Osteocyte (in vitro differentiated cells): ENCODE results near the gene CDK6. TPM values are rescaled to one million over a fixed set of nuclear protein-coding genes. Genes with fewer than 3 reads are reported as not detected.

Experiments used
- DNase-seq: peaks from one replicate; pipeline ENCODE4 v3.0.0; 2021; ENCODE audit warnings: mixed read lengths; ENCODE audit not compliant: unreplicated experiment; ENCODE audit errors: extremely low spot score
- H3K27ac Mint-ChIP-seq: one replicate; pipeline ENCODE4 v1.8.0; 2021; ENCODE audit warnings: mild to moderate bottlenecking, mixed read lengths; ENCODE audit not compliant: unreplicated experiment
- H3K27me3 Mint-ChIP-seq: one replicate; pipeline ENCODE4 v1.8.0; 2021; ENCODE audit warnings: mixed read lengths; ENCODE audit not compliant: unreplicated experiment
- H3K36me3 Mint-ChIP-seq: one replicate; pipeline ENCODE4 v1.8.0; 2021; ENCODE audit warnings: mixed read lengths; ENCODE audit not compliant: unreplicated experiment
- H3K4me1 Mint-ChIP-seq: one replicate; pipeline ENCODE4 v1.8.0; 2021; ENCODE audit warnings: mixed read lengths; ENCODE audit not compliant: unreplicated experiment
- H3K4me3 Mint-ChIP-seq: one replicate; pipeline ENCODE4 v1.8.0; 2021; ENCODE audit warnings: mild to moderate bottlenecking, moderate library complexity, mixed read lengths; ENCODE audit not compliant: unreplicated experiment
- H3K9me3 Mint-ChIP-seq: one replicate; pipeline ENCODE4 v1.8.0; 2021; ENCODE audit warnings: mixed read lengths; ENCODE audit not compliant: unreplicated experiment
- total RNA-seq: library from RNA; stranded (reverse); gene quantifications from 2 replicates; pipeline ENCODE4 v1.2.1, GENCODE V29; 2021
- TF ChIP-seq, protein P1 (sequence below): fragments of 200-600 bp; sonication (generic); IDR thresholded peaks from 2 replicates; pipeline ENCODE4 v1.5.0; 2021; ENCODE audit warnings: antibody characterized with exemption, mild to moderate bottlenecking, moderate library complexity

The CDK6 gene
- total RNA-seq, 1 donor from 2014 or later, result 53.6 TPM

DNA sequence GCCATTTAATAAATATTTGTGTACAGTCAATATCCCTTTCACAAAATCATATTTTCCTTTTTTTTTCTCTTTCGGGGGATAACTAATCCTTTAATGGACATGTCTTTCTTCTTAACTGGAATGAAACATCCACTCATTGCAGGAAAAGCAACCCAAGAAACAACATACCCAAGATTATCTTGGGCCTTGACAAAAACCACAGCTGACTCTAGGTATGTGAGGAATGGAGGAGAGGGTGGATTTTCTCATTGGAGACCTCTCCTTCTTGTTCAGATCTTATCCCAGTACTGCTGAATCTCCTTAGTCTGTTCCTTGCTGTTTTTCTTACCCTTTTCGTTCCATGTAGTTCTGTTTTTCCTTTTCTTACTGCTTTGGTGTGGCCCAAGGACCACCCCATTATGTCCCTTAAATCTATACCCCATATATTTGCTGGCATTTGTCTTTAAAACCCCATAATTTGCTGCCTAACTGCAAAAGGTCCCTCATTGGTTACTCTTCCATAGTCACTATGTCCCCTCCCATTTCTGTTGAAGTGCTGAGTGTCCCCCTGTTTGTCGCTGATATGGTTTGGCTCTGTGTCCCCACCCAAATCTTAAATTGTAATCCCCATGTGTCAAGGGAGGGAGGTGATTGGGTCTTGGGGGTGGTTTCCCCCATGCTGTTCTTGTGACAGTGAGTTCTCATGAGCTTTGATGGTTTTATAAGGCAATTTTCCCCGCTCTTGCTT lies 6.8 kb upstream of the CDK6 start:
- Mint-ChIP-seq H3K27ac (peak overlapping the region; percentile 45), H3K27me3 (no peaks in the 10 kb centered on the region), H3K36me3 (no peaks in the 10 kb centered on the region), H3K4me1 (peaks cover 21% of the 10 kb centered on the region), H3K4me3 (no peak overlapping the region), H3K9me3 (peaks cover 5% of the 10 kb centered on the region)
- DNase-seq, result no peak
- TF ChIP-seq, protein P1, sequence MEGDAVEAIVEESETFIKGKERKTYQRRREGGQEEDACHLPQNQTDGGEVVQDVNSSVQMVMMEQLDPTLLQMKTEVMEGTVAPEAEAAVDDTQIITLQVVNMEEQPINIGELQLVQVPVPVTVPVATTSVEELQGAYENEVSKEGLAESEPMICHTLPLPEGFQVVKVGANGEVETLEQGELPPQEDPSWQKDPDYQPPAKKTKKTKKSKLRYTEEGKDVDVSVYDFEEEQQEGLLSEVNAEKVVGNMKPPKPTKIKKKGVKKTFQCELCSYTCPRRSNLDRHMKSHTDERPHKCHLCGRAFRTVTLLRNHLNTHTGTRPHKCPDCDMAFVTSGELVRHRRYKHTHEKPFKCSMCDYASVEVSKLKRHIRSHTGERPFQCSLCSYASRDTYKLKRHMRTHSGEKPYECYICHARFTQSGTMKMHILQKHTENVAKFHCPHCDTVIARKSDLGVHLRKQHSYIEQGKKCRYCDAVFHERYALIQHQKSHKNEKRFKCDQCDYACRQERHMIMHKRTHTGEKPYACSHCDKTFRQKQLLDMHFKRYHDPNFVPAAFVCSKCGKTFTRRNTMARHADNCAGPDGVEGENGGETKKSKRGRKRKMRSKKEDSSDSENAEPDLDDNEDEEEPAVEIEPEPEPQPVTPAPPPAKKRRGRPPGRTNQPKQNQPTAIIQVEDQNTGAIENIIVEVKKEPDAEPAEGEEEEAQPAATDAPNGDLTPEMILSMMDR, result no peak

DNA sequence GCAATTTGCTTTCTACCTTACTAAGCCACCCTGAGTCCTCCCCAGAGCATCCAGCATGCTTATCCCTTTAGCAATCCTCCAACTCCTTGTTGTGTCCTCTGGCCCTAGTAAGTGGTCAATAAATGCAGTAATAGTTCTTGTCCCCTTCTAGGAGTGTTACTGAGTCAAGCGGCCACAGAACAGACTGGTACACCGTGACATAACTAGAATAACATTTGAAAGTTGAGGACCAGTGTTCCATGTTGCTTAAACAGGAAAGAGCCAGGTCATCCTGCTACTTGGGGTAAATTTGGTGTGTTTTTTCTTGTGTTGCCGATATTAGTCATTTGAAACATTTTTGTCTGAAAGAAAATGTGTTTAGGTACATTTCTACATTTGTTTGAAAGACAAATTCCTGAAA lies 4.8 kb upstream of the CDK6 start:
- peaks cover 25% of the 10 kb centered on the region for H3K4me1 Mint-ChIP-seq
- TF ChIP-seq, protein P1, result no peak
- H3K27ac Mint-ChIP-seq, result peak overlapping the region; percentile 19
- H3K27me3 Mint-ChIP-seq, result no peaks in the 10 kb centered on the region
- H3K9me3 Mint-ChIP-seq, result peaks cover 5% of the 10 kb centered on the region
- DNase-seq, result no peak
- no peaks in the 10 kb centered on the region for H3K36me3 Mint-ChIP-seq
- no peak overlapping the region for H3K4me3 Mint-ChIP-seq

DNA sequence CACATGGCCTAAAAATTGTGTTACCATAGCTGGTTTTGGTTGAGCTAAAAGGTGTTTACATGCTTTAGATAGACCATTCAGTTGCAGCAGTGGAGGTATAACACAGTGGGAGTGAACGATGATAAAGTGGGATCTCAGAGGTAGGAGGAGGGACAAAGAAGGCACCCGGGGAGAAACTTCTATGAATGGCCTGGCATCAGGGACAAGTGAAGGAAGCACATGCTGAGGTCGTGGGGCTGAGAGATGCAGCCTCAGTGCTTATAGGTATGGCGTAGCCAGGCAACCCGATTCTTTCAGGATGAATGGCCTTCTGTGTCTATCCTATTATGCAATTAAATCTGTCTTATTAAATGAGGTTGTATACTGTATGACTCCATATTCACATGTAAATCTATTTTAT lies 3.9 kb upstream of the CDK6 start:
- Mint-ChIP-seq H3K36me3 (no peaks in the 10 kb centered on the region), H3K27ac (no peak overlapping the region), H3K4me3 (no peak overlapping the region), H3K9me3 (peaks cover 5% of the 10 kb centered on the region), H3K4me1 (peaks cover 25% of the 10 kb centered on the region), H3K27me3 (no peaks in the 10 kb centered on the region)
- DNase-seq, result no peak
- TF ChIP-seq, protein P1, result no peak

DNA sequence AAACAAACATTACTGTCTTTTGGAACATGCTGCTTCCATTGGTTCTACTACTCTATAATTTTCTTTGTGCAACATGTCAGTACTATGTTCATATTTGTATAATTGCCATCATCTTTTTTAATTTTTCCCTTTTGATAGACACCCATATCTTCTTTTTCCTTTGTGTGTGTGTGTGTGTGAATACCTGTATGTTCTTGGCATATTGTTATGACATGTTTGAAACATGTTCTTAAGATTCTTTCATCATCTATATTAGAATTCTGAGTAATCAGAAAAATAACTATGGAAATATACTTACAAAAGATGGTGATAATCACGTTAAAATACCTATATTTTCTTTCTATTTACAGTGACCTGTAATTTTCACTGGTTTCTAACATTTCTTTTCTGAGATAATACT lies 3.5 kb upstream of the CDK6 start:
- H3K36me3 Mint-ChIP-seq, result no peaks in the 10 kb centered on the region
- no peaks in the 10 kb centered on the region for H3K27me3 Mint-ChIP-seq
- H3K9me3 Mint-ChIP-seq, result peaks cover 5% of the 10 kb centered on the region
- TF ChIP-seq, protein P1, result no peak
- H3K4me1 Mint-ChIP-seq, result peaks cover 25% of the 10 kb centered on the region
- H3K4me3 Mint-ChIP-seq, result no peak overlapping the region
- no peak overlapping the region for H3K27ac Mint-ChIP-seq
- no peak for DNase-seq

DNA sequence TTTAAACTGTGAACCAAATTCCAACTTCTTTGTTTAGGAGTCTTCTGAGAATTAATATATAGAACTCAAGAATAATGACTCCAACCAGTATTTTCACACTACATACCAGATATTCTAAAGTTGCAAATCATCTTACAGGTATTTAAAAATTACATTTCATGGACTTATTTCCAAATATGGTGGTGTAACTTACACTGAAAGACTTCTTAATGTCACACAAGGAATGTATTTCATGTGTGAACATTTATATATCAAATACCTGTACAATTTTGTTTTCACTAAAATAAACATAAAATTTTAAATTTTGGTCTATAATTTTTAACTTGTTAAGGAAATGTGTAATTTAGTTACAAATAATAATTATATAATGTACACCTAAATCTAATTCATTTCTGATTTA lies 2.6 kb upstream of the CDK6 start:
- Mint-ChIP-seq H3K27ac (no peak overlapping the region), H3K9me3 (peaks cover 4% of the 10 kb centered on the region), H3K4me1 (peaks cover 25% of the 10 kb centered on the region), H3K36me3 (no peaks in the 10 kb centered on the region), H3K27me3 (no peaks in the 10 kb centered on the region), H3K4me3 (no peak overlapping the region)
- TF ChIP-seq, protein P1, result no peak
- DNase-seq, result no peak
